BE2C (cell line): ENCODE results near the gene EEF1AKMT3.

Experiments used
- DNase-seq: peaks from one replicate; pipeline ENCODE4 v3.0.0-alpha.2; 2020
- H3K27me3 ChIP-seq: fragments of 250-450 bp; sonication (Bioruptor Pico); 2 replicates; pipeline ENCODE4 v1.5.1; 2020; ENCODE audit warnings: mild to moderate bottlenecking
- H3K36me3 ChIP-seq: fragments of 250-450 bp; sonication (Bioruptor Pico); 2 replicates; pipeline ENCODE4 v1.5.1; 2020; ENCODE audit warnings: mild to moderate bottlenecking
- H3K4me1 ChIP-seq: fragments of 250-450 bp; sonication (Bioruptor Pico); 2 replicates; pipeline ENCODE4 v1.5.1; 2020
- H3K4me3 ChIP-seq: 2 replicates; pipeline ENCODE4 v1.5.1; 2011; ENCODE audit warnings: low read depth, low read length
- H3K9me3 ChIP-seq: fragments of 250-450 bp; sonication (Bioruptor Pico); 2 replicates; pipeline ENCODE4 v1.5.1; 2020
- CTCF ChIP-seq: IDR thresholded peaks from 2 replicates; pipeline ENCODE4 v1.5.1; 2012; ENCODE audit warnings: mild to moderate bottlenecking, low read depth, low read length

The EEF1AKMT3 gene

DNA sequence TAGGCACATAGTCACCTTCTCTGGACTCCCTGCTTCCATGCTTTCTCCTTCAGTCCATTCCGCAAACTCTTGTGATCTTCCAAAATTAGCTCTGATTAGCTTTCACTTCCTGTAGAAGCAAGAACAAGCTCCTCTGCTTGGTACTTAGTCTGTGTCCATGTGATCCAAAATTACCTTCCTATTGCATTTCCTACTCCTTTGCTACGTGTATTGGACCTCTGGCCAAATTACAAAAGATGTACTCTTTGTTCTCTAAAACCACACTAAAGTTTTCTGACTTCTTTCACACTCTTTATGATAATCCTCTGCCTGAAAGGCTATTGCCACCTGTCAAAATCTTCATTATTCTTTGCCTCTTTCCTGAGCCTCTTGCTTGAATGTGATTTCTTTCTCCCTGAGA is 9.4 kb downstream of the EEF1AKMT3 start:
- Histone ChIP-seq H3K4me3 (no peak overlapping the region), H3K27me3 (no peaks in the 10 kb centered on the region), H3K4me1 (no peaks in the 10 kb centered on the region), H3K36me3 (peaks cover 18% of the 10 kb centered on the region), H3K9me3 (no peaks in the 10 kb centered on the region)
- DNase-seq: no peak
- no peak for TF ChIP-seq CTCF

- no peaks in the 10 kb centered on the region for H3K4me1 ChIP-seq
- no peaks in the 10 kb centered on the region for H3K9me3 ChIP-seq
- TF ChIP-seq CTCF: no peak
- no peaks in the 10 kb centered on the region for H3K27me3 ChIP-seq
- no peak for DNase-seq
- H3K4me3 ChIP-seq: peak overlapping the region; percentile 100
- peaks cover 22% of the 10 kb centered on the region for H3K36me3 ChIP-seq
These were observed 9.8 kb downstream of the EEF1AKMT3 start for GRCh38 chr12:57782243-57782607.

DNA sequence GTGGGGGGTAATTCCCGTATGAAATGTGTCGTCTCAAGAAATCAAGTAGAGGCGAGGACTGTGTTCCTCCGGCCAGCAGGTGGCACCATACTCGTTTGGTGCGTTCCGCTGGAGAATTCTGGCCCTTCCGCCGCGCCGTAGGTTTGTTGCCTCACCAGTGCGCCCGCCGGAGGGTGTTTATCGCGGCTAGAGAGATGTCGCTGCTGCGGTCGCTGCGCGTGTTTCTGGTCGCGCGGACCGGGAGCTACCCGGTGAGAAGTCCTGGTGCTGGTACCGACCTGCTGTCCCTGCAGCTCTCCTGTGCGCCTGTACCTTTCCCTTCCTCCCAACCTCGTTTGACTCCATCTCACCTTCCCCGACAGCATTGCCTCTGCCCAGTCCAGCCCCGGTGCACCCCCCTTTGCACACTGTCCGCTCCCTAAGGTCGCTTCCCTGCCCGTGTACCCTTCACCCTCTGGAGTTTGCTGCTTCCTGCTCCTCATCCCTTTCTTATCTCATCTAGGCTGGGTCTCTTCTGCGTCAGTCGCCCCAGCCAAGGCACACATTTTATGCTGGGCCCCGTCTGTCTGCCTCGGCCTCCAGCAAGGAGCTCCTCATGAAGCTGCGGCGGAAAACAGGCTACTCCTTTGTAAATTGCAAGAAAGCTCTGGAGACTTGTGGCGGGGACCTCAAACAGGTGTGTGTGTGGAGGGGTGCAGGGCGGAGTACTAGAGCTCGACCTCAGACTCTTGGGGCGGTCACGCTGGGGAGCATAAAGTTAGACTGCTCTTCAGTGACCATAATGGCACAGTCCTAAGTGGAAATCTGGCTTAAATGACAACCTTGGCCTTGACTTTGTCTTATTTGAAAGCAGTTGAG is 10.4 kb downstream of the EEF1AKMT3 start, which contains the start of gene TSFM:
TSS of gene TSFM (plus strand) at position 180 of the 858 bp plus-strand sequence. CDS start at position 195, 15 bp downstream.
- H3K4me3 ChIP-seq: peak within 1 kb of the TSS; percentile 100
- H3K36me3 ChIP-seq: peaks cover 28% of the 10 kb centered on the region
- DNase-seq: peak; percentile 97
- H3K27me3 ChIP-seq: no peaks in the 10 kb centered on the region
- H3K4me1 ChIP-seq: no peaks in the 10 kb centered on the region
- peak; percentile 95 for TF ChIP-seq CTCF
- no peaks in the 10 kb centered on the region for H3K9me3 ChIP-seq

DNA sequence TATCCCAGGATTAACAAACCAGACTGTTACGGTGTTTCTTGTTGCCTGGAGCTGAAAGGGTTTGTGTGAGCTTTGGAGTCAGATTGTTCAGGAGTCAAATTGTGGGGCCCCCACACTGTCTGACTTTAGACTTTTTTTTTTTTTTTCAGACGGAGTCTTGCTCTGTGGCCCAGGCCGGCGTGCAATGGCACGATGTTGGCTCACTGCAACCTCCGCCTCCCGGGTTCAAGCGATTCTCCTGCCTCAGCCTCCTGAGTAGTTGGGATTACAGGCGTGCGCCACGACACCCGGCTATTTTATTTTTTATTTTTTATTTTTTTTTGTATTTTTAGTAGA is 11.0 kb downstream of the EEF1AKMT3 start:
- Histone ChIP-seq H3K9me3 (no peaks in the 10 kb centered on the region; the same call in 1 of the 2 replicates), H3K4me1 (no peaks in the 10 kb centered on the region), H3K36me3 (peaks cover 32% of the 10 kb centered on the region), H3K27me3 (no peaks in the 10 kb centered on the region), H3K4me3 (peak overlapping the region; percentile 100)
- TF ChIP-seq CTCF: no peak
- DNase-seq: no peak

GRCh38 chr12:57783861-57784260 is 11.4 kb downstream of the EEF1AKMT3 start:
- no peaks in the 10 kb centered on the region for H3K27me3 ChIP-seq
- no peak overlapping the region for H3K4me3 ChIP-seq
- peaks cover 35% of the 10 kb centered on the region for H3K36me3 ChIP-seq
- H3K9me3 ChIP-seq: no peaks in the 10 kb centered on the region; the same call in 1 of the 2 replicates
- H3K4me1 ChIP-seq: no peaks in the 10 kb centered on the region
- DNase-seq: no peak
- TF ChIP-seq CTCF: no peak

DNA sequence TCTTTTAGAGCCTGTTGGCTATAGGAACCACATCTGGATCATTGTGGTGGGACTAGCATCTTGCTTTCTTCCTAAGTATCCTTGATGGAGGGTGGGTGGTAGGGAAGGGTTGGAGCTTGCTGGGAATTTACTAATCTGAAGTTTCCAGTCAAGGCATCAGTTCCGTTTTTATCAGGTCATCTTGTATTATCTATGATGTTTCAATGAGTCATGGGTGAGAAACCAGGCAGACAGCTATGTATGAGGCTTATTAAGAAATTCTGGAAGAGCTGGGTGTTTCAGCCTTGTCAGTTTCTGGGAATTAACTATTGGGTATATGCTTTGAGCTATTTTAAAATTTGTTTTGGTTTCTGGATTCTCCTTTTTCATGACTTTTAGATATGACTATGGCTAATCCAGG is 21.5 kb downstream of the EEF1AKMT3 start:
- Histone ChIP-seq H3K36me3 (peaks cover 58% of the 10 kb centered on the region), H3K27me3 (no peaks in the 10 kb centered on the region), H3K4me1 (peaks cover 2% of the 10 kb centered on the region; the same call in 1 of the 2 replicates), H3K9me3 (no peaks in the 10 kb centered on the region), H3K4me3 (no peak overlapping the region)
- no peak for TF ChIP-seq CTCF
- no peak for DNase-seq
